Body of pancreas (tissue), 4 donors: ENCODE data around the gene MAST3. TPM values are rescaled to one million over a fixed set of nuclear protein-coding genes. Genes with fewer than 3 reads are reported as not detected.

Experiments
- ATAC-seq: fragments of 150-250 bp; one replicate; pipeline ENCODE4 v1.9.1; 2016
- DNase-seq, 4 donors: peaks; one replicate each; pipeline ENCODE4 v3.0.0-alpha.2; 2019
- H3K27ac ChIP-seq, 4 donors: fragments of 200-600 bp; sonication (generic); 1 replicate in 3 of 4; 2 replicates in 1 of 4; pipeline versions ENCODE4 v1.5.1 to v1.6.1; 2016 to 2019; ENCODE audit warnings: mild to moderate bottlenecking in 1 of 4, mixed read lengths in 1 of 4, moderate library complexity in 1 of 4
- H3K27me3 ChIP-seq, 2 donors: fragments of 200-600 bp; sonication (generic); one replicate each; pipeline ENCODE4 v1.6.0; 2016; ENCODE audit warnings: mild to moderate bottlenecking in 1 of 2
- H3K36me3 ChIP-seq, 2 donors: fragments of 200-600 bp; sonication (generic); replicated peaks in 1 of 2; 2 replicates each; pipeline ENCODE4 v1.5.1; 2016; ENCODE audit warnings: low read depth in 2 of 2; ENCODE audit not compliant: insufficient read depth in 1 of 2
- H3K4me1 ChIP-seq: fragments of 200-600 bp; sonication (generic); one replicate; pipeline ENCODE4 v1.6.0; 2016
- H3K4me3 ChIP-seq, 2 donors: fragments of 200-600 bp; sonication (generic); 1 replicate in 1 of 2; 2 replicates in 1 of 2; pipeline ENCODE4 v1.5.1; 2016 to 2019
- H3K9me3 ChIP-seq, 3 donors: fragments of 200-600 bp; sonication (generic); 1 replicate in 2 of 3; 2 replicates in 1 of 3; pipeline ENCODE4 v1.5.1; 2016
- POLR2A ChIP-seq, 3 donors: fragments of 450-650 bp; IDR thresholded peaks; one replicate each; pipeline ENCODE4 v1.6.1; 2016; ENCODE audit warnings: antibody characterized with exemption in 3 of 3, mild to moderate bottlenecking in 2 of 3
- WGBS, 2 donors: methylation state at CpG; one replicate each; pipeline ENCODE4 v1.1.5; 2017; 5-methylcytosine and 5-hydroxymethylcytosine counted together
- intact Hi-C: fragments of 100-400 bp; cut with DNase I; formaldehyde crosslinking; loops from one replicate; pipeline ENCODE4 v1.15.1; 2023
- total RNA-seq, 2 donors: library from RNA; depleted of rRNA; stranded (reverse); fragments of >200 nt; gene quantifications; one replicate each; pipeline ENCODE4 v1.1.0, GENCODE V29; 2016
- TF ChIP-seq, protein P1 (sequence below), 7 experiments: fragments of 450-650 bp in 4 of 7; fragments of 200-600 bp in 3 of 7; sonication (generic) in 3 of 7; IDR thresholded peaks; one replicate each; pipeline ENCODE4 v1.5.1; 2016 to 2019; ENCODE audit warnings: antibody characterized with exemption in 7 of 7

Gene MAST3
- total RNA-seq, 2 donors from 2014 or later = 17.6 to 35.3 TPM

- no peaks in the 10 kb centered on the region for H3K36me3 ChIP-seq
- no peaks in the 10 kb centered on the region for H3K9me3 ChIP-seq
- WGBS, 2 donors = 83 to 93% methylated on average over 5 of the region's 5 CpGs
- H3K27me3 ChIP-seq = no peaks in the 10 kb centered on the region
- ATAC-seq (no peak), DNase-seq (no peak)
- TF ChIP-seq, protein P1, sequence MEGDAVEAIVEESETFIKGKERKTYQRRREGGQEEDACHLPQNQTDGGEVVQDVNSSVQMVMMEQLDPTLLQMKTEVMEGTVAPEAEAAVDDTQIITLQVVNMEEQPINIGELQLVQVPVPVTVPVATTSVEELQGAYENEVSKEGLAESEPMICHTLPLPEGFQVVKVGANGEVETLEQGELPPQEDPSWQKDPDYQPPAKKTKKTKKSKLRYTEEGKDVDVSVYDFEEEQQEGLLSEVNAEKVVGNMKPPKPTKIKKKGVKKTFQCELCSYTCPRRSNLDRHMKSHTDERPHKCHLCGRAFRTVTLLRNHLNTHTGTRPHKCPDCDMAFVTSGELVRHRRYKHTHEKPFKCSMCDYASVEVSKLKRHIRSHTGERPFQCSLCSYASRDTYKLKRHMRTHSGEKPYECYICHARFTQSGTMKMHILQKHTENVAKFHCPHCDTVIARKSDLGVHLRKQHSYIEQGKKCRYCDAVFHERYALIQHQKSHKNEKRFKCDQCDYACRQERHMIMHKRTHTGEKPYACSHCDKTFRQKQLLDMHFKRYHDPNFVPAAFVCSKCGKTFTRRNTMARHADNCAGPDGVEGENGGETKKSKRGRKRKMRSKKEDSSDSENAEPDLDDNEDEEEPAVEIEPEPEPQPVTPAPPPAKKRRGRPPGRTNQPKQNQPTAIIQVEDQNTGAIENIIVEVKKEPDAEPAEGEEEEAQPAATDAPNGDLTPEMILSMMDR (IDR thresholded peaks at IDR 0.05) = no peak
- no peak for TF ChIP-seq POLR2A (IDR thresholded peaks at IDR 0.05)
- H3K4me1 ChIP-seq = peaks cover 21% of the 10 kb centered on the region
- intact Hi-C loops = no loop called here
- H3K27ac ChIP-seq = no peak overlapping the region
- H3K4me3 ChIP-seq = no peak overlapping the region
Measured at GRCh38 chr19:18055967-18056366, 41.6 kb upstream of the MAST3 start.

GRCh38 chr19:18057557-18057956 lies 40.0 kb upstream of the MAST3 start:
- H3K27me3 ChIP-seq = no peaks in the 10 kb centered on the region
- ATAC-seq = no peak
- DNase-seq = peak in 3 of 4 donors; percentile 26 to 33 (median 27)
- intact Hi-C loops = no loop called here
- H3K27ac ChIP-seq = peak overlapping the region in 3 of 4 donors; percentile 78 to 84 (median 79)
- H3K4me3 ChIP-seq = no peak overlapping the region
- no peaks in the 10 kb centered on the region for H3K36me3 ChIP-seq
- H3K4me1 ChIP-seq = peaks cover 13% of the 10 kb centered on the region
- H3K9me3 ChIP-seq = no peaks in the 10 kb centered on the region
- 73 to 77% methylated on average over 4 to 6 of the region's 6 CpGs for WGBS, 2 donors
- TF ChIP-seq, protein P1 (IDR thresholded peaks at IDR 0.05) = no peak
- TF ChIP-seq POLR2A (IDR thresholded peaks at IDR 0.05) = no peak

DNA sequence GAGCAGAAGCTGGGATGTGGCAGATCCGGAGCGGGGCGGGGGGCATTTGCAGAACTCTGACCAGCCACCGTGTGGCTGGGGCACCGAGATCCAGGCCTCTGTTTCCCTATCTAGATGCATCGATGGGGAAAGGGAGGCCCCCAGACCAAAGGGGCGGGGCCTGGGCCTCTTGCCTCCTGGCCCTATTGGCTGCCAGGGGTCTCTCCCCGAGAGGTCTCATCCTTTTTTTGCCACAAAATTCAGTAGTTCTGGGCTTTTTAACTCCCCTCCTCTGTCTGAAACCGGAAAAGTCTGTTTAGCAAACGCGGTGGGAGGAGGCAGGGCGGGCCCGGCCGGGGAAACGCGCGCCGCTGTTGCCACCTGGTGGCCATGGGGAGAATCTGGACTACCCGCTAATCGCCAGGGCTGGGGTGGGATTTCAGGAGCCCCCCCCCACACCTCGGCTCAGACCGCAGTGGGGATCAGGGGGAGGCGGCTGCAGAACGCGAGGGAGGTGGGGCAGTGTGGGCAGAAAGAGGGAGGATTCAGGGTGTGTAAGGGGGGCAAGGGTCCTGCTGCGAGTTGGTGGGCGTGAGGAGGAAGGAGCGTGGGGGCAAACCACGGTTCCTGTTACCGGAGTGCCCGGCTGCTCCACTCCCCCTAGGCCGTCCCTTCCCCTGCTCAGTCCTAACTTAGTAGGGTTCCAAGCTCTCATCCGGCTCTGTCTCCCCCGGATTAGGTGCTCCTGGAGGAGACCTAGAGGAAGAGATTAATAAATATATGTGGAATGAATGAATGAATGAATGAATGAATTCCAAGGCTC lies 39.2 kb upstream of the MAST3 start:
- Histone ChIP-seq H3K27me3 (no peaks in the 10 kb centered on the region), H3K27ac (peak overlapping the region; percentile 42 to 84 (median 78)), H3K4me3 (no peak overlapping the region), H3K9me3 (no peaks in the 10 kb centered on the region), H3K36me3 (no peaks in the 10 kb centered on the region), H3K4me1 (peaks cover 13% of the 10 kb centered on the region)
- 4 to 11% methylated on average over 15 to 32 of the region's 34 CpGs for WGBS, 2 donors
- TF ChIP-seq, protein P1 (IDR thresholded peaks at IDR 0.05) = peak; percentile 83 to 96 (median 95)
- no peak for TF ChIP-seq POLR2A (IDR thresholded peaks at IDR 0.05)
- ATAC-seq (peak; percentile 93), DNase-seq (peak; percentile 77 to 81 (median 80))
- intact Hi-C loops = loop anchor here (2.0 kb wide), 1 partner anchor 50 kb away; the partner anchor contains the start of gene ARRDC2

- no peaks in the 10 kb centered on the region for H3K36me3 ChIP-seq
- no peak overlapping the region for H3K4me3 ChIP-seq
- H3K27ac ChIP-seq = no peak overlapping the region
- ATAC-seq (no peak), DNase-seq (no peak)
- WGBS, 2 donors = 44 to 53% methylated on average over 6 to 8 of the region's 8 CpGs
- H3K27me3 ChIP-seq = no peaks in the 10 kb centered on the region
- intact Hi-C loops = loop anchor here (2.0 kb wide), 1 partner anchor 50 kb away; the partner anchor contains the start of gene ARRDC2
- H3K4me1 ChIP-seq = peaks cover 13% of the 10 kb centered on the region
- TF ChIP-seq, protein P1 (IDR thresholded peaks at IDR 0.05) = no peak
- no peak for TF ChIP-seq POLR2A (IDR thresholded peaks at IDR 0.05)
- no peaks in the 10 kb centered on the region for H3K9me3 ChIP-seq
Measured at GRCh38 chr19:18059297-18059696, 38.3 kb upstream of the MAST3 start.
